ENCODE results near the gene MMS22L.

- TF ChIP-seq, protein P1, sequence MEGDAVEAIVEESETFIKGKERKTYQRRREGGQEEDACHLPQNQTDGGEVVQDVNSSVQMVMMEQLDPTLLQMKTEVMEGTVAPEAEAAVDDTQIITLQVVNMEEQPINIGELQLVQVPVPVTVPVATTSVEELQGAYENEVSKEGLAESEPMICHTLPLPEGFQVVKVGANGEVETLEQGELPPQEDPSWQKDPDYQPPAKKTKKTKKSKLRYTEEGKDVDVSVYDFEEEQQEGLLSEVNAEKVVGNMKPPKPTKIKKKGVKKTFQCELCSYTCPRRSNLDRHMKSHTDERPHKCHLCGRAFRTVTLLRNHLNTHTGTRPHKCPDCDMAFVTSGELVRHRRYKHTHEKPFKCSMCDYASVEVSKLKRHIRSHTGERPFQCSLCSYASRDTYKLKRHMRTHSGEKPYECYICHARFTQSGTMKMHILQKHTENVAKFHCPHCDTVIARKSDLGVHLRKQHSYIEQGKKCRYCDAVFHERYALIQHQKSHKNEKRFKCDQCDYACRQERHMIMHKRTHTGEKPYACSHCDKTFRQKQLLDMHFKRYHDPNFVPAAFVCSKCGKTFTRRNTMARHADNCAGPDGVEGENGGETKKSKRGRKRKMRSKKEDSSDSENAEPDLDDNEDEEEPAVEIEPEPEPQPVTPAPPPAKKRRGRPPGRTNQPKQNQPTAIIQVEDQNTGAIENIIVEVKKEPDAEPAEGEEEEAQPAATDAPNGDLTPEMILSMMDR (IDR thresholded peaks at IDR 0.05), result no peak
- TF ChIP-seq POLR2A (IDR thresholded peaks at IDR 0.05), result no peak
These were observed 129.0 kb downstream of the MMS22L start for GRCh38 chr6:97154015-97154414.
